GM18858 (cell line): ENCODE data around the gene AKAP13.
"Not testable (repeated sequence)": the region's sequence is repeated elsewhere in the genome, so short reads cannot be mapped to it uniquely, and the experiment has no call there.

Experiments
- ATAC-seq: cut with Tn5 transposase; IDR thresholded peaks from one replicate; pipeline ENCODE4 v1.9.1; 2021; ENCODE audit not compliant: unreplicated experiment

Gene AKAP13

GRCh38 chr15:85520650-85521049 is 140.2 kb downstream of the AKAP13 start:
- no peak for ATAC-seq

- ATAC-seq = no peak
Measured at GRCh38 chr15:85523530-85523929, 143.1 kb downstream of the AKAP13 start.

- no peak for ATAC-seq
Measured at GRCh38 chr15:85525755-85526154, 145.4 kb downstream of the AKAP13 start.

DNA sequence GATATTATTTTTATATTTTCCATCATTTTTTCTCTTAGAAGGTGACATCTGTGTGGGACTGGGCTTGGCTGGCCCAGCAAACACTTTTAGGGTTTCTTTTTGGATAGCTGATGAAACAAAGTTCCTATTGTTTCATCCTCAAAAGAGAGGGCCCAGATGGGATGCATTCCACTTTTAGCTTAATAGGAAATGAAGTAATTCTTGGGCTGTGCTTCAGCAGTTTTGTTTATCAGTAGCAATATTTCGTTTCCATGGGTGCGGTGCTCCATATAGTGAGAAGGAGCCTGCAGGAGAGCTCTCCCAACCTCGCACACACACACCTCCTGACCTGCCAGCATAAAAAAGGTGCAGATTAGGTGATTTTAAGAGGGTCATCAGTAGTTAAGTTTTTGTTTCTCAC is 147.5 kb downstream of the AKAP13 start:
- no peak for ATAC-seq

DNA sequence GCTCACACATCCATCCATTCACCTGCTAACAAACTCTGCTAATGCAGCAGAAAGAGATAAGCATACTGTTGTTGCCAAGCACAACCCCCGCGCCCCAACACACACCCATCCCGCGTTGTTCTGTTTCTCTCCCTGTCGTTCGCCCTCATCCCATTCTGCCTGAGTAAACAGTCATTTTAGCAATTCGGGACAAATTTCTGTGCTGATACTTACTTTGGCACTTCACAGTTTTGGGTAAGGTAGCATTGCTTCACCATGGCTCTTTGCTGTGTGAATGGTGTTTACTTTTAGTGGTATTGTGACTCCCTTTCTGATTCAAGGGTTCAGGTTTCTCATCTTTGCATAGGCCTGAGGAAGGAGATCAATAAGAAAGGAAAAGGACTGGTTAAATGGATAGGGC is 149.7 kb downstream of the AKAP13 start:
- no peak for ATAC-seq

DNA sequence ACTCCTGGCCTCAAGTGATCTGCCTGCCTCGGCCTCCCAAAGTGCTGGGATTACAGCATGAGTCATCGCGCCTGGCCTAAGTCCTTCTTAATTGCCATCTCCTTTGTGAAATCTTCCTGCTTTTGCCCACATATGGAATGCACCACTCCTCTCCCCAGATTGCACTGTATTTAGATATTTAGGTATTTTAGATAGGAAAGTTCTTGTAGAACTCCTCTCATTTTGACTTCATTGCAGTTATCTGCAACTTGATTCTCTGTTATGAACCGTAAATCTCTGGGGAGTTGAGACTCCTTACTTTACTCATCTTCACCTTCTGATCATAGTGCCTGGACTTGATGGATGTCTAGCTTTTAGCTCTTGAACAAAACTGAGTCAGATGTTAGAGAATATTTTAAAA is 150.7 kb downstream of the AKAP13 start:
- ATAC-seq = no peak

- no peak for ATAC-seq
Measured at GRCh38 chr15:85532689-85533088, 152.3 kb downstream of the AKAP13 start.

- peak; percentile 85 for ATAC-seq
Measured at GRCh38 chr15:85534031-85534430, 153.6 kb downstream of the AKAP13 start.

DNA sequence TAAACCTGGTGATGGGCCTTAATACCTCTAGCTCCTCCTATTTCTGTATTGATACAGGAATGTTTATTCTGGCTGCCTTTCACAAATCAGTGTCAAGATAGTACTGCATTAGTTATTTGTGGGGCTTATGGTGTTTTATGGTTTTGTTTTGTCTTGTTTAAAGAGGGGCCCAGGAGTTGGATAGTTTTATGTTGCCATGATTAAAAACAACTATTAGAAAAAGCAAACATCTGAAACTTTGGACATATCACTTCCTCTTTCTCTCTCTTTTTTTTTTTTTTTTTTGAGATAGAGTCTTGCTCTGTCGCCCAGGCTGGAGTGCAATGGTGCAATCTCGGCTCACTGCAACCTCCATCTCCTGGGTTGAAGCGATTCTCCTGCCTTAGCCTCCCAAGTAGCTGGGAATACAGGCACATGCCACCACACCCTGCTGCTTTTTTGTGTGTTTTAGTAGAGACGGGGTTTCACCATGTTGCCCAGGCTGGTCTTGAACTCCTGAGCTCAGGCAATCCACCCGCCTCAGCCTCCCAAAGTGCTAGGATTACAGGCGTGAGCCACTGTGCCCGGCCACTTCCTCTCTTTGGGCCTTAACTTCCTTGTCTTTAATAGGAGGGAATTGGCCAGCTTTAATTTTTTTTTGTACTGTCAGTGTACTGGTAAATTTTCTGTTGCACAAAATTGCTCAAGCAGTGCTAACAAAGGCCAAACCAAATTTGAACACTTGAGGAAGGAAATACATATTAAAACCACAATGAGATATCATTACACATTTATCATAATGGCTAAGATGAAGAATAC is 155.3 kb downstream of the AKAP13 start:
- ATAC-seq = not testable (repeated sequence)

- ATAC-seq = no peak
Measured at GRCh38 chr15:85536341-85536740, 155.9 kb downstream of the AKAP13 start.

DNA sequence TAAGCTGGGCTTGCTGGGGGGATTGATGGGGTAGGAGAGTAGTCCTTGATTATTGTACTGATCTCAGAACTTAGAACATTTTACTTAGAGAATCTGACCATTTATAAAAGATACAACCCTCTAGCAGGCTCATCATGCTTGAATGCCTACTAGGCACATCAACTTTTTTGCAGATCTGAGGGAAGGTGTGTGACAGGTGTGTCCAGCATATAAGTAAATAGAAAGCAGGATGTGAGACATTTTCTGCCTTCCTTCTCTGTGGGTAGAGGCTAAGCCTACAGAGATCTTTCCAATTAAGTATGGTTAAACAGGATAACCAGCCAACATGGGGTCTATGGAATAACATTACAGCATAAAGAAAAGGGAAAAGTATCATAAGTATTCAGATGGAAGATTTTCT is 159.1 kb downstream of the AKAP13 start:
- ATAC-seq = no peak

DNA sequence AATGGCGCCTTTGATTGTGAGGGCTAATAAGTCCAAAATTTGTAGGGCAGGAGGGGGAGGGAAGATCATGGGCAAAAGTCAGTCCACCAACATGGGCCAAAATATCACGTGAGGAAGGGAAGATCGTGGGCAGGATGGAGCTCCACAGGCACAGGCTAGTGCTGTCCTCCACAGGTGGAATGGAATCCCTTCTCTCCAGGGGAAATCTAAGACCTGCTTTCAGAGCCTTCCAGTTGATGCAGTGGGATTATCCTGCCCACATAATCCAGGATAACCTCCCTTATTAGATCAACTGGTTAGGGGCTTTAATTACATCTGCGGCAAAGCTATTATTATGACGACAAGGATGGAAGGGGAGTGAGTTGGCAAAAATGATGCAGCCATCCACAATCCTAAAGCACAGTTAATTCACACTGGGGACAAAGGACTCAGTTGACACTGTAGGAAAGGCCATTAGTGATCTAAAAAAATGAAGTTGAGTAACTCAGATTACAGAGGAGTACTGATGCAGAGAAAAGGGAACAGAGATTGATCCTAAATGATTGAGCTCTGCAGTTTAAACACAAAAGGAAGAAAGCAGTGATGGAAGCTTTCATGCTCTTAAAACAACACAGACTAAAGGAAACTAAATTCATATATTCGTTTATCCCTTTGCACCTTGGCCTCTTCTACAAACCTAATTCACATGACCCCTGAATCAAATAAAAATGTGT is 159.8 kb downstream of the AKAP13 start:
- ATAC-seq = no peak

DNA sequence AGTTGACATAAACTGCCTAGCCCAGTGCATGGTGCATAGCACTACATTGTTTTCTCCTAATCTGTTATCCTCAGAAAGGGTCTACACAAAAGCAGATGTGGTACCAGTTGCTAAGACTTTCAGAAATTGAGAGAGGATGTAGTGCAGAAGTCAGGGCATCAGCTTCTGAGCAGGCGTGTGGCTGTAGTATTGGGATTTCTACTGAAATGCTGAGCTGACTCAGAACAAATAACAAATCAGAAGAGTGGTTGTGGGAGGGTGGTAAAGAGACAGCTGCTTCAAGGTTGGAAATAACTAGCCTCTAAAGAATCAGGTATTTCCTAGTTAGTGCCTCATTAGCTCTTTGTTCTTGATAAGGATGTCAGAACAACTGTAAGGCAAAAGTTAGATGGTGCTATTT is 161.3 kb downstream of the AKAP13 start:
- ATAC-seq = peak; percentile 39

DNA sequence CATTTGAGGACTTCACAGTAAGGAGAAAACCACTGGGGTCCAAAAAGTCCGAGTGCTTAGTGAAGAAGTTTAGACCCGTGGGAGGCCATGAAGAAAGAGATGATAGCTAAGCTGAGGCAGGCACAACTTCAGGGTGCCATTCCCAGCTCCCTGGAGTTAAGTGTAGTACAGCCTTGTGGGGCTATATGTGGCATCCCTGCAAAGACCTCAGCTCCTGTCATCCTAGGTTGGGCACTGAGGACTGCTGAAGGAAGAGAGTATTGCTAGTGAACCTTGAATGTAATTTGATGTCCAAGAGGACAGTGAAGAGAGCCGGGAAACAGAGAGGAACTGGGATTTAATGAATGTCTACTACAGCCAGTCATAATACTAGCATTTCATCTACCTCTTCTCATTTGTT is 162.1 kb downstream of the AKAP13 start:
- ATAC-seq = no peak

DNA sequence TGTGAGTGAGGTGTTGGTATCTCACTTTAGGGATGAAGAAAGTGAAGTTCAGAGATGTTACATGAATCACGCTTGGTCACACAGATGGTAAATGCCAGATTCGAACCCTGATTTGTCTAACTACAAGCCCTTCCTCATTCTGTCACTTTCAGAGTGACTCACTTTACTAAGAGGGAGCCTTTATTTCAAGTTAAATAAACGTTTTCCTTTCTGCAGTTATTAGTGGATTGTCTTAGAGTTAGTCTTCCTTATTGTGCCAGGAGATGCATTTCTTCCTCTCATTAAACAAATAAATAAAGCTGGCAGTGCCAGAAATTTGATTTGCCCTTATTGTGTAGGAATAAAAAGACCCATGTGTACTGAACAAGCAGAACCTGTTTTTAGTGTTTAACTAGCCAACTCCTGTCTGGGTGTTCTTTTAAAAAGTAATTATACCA is 162.5 kb downstream of the AKAP13 start:
- ATAC-seq = no peak

GRCh38 chr15:85543741-85544155 is 163.3 kb downstream of the AKAP13 start:
- ATAC-seq = no peak

- ATAC-seq = no peak
Measured at GRCh38 chr15:85545185-85545584, 164.8 kb downstream of the AKAP13 start.

- ATAC-seq = no peak
Measured at GRCh38 chr15:85545752-85546151, 165.3 kb downstream of the AKAP13 start.

DNA sequence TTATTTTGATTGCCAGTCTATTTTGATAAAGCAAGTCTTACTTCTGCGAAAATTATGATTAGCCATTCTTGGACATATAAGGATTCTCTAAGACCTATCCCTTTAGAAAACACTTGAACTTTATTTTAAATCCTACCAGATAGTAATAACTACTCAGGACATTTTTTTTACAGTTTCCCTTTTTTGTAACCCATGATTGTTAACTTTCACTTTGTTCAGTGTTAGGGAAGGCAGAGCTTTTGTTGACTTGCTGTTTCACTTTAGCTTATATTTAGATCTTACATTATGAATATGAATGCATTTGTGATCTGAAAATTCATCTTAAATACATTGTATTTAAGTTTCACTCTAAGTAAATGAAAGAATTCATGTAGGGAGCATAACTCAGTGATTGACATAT is 167.0 kb downstream of the AKAP13 start:
- no peak for ATAC-seq

DNA sequence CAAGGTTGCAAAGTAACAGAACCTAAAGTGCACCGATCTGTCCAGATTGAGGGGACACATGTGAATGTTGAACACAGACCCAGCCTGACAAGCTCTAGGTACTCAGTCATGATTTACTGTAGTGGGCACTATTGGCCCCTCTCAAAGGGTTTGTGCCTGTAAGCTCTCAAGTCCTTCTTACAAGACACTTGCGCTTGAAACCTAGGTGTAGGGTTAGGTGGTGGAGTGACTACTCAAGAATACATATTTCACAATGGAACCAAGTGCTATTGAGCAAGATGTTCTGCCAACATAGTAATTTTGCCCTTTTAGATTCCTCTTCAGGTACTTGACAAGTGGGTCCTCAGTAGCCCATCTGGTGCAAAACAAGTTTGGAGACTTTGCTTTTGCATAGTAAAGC is 169.9 kb downstream of the AKAP13 start:
- ATAC-seq = no peak

DNA sequence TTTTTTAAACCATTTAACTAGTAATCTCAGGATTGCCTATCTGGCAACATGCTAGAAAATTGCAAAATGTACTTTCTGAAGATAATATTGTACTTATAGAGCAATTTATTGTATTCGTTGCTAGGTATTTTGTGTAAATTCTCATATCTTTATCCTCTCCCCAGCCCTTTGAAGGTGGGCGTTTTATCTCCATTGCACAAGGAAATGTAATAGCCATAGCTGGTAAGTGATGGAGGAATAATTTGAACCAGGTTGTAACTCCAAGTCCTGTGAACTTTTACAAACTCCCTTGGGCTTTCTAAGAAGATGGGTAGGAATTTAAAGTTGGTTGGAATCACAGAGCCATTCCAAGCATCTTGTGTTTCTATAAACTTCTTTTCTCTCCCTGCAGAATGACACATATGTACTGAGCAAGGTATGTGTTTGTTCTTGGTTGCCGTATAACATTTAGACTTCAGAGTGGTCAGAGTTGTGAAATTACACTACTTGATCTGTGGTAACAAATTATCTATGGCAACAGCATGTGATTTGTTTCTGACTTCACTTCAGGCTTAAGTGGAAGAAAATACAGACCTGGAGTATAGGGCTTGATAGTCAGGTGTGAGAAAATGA is 170.9 kb downstream of the AKAP13 start:
- no peak for ATAC-seq
